ENCODE data around the gene ERC1.
"Not testable (repeated sequence)": the region's sequence is repeated elsewhere in the genome, so short reads cannot be mapped to it uniquely, and the experiment has no call there.

DNA sequence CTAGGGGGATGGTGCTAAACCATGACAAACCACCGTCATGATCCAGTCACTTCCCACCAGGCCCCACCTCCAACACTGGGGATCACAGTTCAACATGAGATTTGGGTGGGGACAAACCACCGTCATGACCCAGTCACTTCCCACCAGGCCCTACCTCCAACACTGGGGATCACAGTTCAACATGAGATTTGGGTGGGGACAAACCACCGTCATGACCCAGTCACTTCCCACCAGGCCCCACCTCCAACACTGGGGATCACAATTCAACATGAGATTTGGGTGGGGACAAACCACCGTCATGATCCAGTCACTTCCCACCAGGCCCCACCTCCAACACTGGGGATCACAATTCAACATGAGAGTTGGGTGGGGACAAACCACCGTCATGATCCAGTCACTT is 207.8 kb downstream of the ERC1 start:
- TF ChIP-seq TCF7L2 (IDR thresholded peaks at IDR 0.05; ENCODE audit: borderline replicate concordance, low read depth, low read length); ZNF292 (tag by site-specific recombination; IDR thresholded peaks at IDR 0.05; ENCODE audit: borderline replicate concordance, low read depth): not testable (repeated sequence)
- TF ChIP-seq, protein P1, sequence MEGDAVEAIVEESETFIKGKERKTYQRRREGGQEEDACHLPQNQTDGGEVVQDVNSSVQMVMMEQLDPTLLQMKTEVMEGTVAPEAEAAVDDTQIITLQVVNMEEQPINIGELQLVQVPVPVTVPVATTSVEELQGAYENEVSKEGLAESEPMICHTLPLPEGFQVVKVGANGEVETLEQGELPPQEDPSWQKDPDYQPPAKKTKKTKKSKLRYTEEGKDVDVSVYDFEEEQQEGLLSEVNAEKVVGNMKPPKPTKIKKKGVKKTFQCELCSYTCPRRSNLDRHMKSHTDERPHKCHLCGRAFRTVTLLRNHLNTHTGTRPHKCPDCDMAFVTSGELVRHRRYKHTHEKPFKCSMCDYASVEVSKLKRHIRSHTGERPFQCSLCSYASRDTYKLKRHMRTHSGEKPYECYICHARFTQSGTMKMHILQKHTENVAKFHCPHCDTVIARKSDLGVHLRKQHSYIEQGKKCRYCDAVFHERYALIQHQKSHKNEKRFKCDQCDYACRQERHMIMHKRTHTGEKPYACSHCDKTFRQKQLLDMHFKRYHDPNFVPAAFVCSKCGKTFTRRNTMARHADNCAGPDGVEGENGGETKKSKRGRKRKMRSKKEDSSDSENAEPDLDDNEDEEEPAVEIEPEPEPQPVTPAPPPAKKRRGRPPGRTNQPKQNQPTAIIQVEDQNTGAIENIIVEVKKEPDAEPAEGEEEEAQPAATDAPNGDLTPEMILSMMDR (tag by site-specific recombination; IDR thresholded peaks at IDR 0.05), result not testable (repeated sequence)
